Measurements from ENCODE around the gene NOS1AP. TPM values are rescaled to one million over a fixed set of nuclear protein-coding genes. Genes with fewer than 3 reads are reported as not detected.

The NOS1AP gene
- total RNA-seq, 1 donor from 2014 or later, result 3.5 TPM

GRCh38 chr1:162128693-162129356 lies 59.3 kb downstream of the NOS1AP start:
- DNase-seq (ENCODE audit: missing footprints) (no peak), ATAC-seq (no peak)
- intact Hi-C loops (cut with DNase I), result no loop called here

DNA sequence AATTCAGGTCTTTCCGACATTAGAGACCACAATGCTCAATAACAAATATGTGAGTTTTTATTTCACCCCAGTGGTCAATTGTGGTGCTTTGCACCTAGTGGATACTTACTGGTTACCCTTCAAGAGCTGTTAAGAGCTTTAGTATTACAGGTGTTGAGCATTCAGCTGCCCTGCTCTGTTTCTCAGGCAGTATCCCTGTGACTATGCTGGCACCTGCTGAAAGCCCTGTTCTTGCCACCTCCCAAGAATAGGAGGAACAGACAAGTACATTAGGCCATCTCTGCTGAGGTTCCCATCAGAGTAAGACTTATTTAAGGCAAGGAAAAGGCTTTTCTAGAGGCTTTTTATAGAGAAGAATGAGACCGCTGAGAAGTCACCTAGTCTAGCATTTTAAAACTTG lies 60.8 kb downstream of the NOS1AP start:
- intact Hi-C loops (cut with DNase I), result loop anchor here (5.0 to 10.0 kb wide), 2 partner anchors 58 to 154 kb away; no protein-coding TSS in a partner anchor
- DNase-seq (ENCODE audit: missing footprints) (no peak), ATAC-seq (no peak)

DNA sequence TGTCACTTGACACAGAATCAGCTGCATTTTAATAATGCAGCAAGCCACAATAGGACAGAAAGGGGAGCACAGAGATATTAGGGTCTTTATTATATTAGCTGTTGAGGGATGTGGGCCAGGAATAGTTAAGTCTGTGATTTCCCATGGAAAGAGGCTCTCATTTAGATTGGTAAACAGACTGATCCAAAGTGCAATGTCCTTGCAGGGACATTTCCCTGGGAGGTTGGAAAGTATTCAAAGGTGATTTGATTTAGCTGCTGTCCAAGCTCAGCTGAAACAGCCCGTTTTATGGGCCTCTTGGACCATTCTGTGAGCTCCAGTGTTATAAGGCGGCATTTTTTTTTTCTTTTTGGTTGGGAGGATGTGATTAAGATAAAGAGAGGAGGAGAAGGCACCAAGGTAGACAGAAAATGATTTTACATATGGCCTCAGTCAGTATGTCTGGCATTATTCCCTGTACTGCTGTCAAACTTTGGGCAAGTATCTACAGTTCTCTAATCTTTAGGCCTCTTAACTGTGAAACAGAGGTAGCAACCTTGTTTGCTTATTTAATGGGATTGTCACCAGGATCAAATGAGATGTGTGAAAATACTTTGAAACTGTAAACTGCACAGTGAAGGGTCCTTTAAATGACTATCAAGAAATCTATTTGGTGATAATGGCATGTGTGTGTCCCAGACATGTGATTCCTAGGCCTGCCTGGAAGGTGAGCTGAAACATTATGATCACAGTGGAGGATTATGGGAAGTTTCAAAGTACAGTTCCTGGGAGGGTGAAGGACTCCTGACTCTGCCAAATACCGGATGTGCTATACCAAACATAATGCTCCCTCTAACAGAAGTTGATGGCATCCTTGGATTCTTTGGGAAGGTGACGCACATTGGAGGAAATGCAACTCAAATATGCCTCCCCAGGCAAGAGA lies 62.2 kb downstream of the NOS1AP start:
- intact Hi-C loops (cut with DNase I), result loop anchor here (5.0 to 10.0 kb wide), 2 partner anchors 59 to 153 kb away; no protein-coding TSS in a partner anchor
- no peak for DNase-seq (ENCODE audit: missing footprints)
- peak; percentile 28 for ATAC-seq

- intact Hi-C loops (cut with DNase I), result loop anchor here (5.0 to 10.0 kb wide), 2 partner anchors 61 to 151 kb away; no protein-coding TSS in a partner anchor
- no peak for DNase-seq (ENCODE audit: missing footprints)
- ATAC-seq, result no peak
Observed at GRCh38 chr1:162133566-162133965, 64.1 kb downstream of the NOS1AP start.

- intact Hi-C loops (cut with DNase I), result loop anchor here (5.0 to 10.0 kb wide), 2 partner anchors 62 to 150 kb away; no protein-coding TSS in a partner anchor
- ATAC-seq, result no peak
- no peak for DNase-seq (ENCODE audit: missing footprints)
Observed at GRCh38 chr1:162134646-162135045, 65.2 kb downstream of the NOS1AP start.

GRCh38 chr1:162135271-162135775 lies 65.8 kb downstream of the NOS1AP start:
- no peak for DNase-seq (ENCODE audit: missing footprints)
- intact Hi-C loops (cut with DNase I), result loop anchor here (10.0 kb wide), 1 partner anchor 149 kb away; no protein-coding TSS in a partner anchor
- ATAC-seq, result no peak

DNA sequence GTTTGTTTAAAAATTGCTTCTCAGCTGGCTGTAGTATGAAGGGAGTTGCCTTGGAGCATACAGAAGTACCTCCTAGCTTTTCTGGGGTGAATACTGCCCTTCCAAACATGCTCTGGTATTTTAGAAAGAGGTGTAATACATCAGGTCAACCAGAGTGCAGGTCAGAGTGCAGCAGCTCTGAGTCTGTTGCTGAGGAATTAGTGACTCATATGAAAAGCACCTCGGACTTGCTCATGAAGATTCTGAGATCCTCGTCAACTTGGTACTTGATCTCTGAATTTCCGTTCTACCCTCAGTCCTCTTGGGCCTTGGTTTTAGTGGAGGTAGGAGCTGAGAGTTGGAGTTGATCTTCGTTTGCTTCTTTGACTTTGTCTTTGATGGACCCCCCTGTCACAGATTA lies 67.3 kb downstream of the NOS1AP start:
- DNase-seq (ENCODE audit: missing footprints), result no peak
- no peak for ATAC-seq
- intact Hi-C loops (cut with DNase I), result loop anchor here (10.0 kb wide), 1 partner anchor 148 kb away; no protein-coding TSS in a partner anchor

GRCh38 chr1:162137179-162137960 lies 67.9 kb downstream of the NOS1AP start:
- DNase-seq (ENCODE audit: missing footprints), result no peak
- intact Hi-C loops (cut with DNase I), result loop anchor here (10.0 kb wide), 1 partner anchor 147 kb away; no protein-coding TSS in a partner anchor
- ATAC-seq, result no peak

GRCh38 chr1:162138112-162138511 lies 68.6 kb downstream of the NOS1AP start:
- DNase-seq (ENCODE audit: missing footprints), result no peak
- no peak for ATAC-seq
- intact Hi-C loops (cut with DNase I), result loop anchor here (10.0 kb wide), 1 partner anchor 147 kb away; no protein-coding TSS in a partner anchor

- DNase-seq (ENCODE audit: missing footprints), result no peak
- ATAC-seq, result no peak
- intact Hi-C loops (cut with DNase I), result loop anchor here (10.0 kb wide), 1 partner anchor 146 kb away; no protein-coding TSS in a partner anchor
Observed at GRCh38 chr1:162138599-162139181, 69.2 kb downstream of the NOS1AP start.

DNA sequence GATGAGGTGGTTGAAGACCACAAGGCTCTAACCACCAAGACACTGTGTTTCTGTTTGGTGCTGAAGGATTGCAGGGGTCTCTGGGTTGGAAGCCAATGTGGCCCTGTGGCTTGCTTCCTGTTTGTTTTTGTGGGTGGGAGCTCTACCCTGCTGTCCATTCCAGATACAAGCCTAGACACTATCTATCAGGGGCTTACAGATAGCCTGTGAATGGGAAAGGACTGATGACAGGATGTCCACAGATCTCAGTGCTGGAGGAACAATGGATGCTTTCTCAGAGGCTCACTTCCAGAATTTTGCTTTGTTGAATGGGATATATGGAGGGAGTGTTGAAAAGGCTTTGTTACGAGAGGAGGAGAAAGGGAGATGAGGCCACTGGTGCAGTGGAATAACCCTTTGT lies 69.7 kb downstream of the NOS1AP start:
- no peak for DNase-seq (ENCODE audit: missing footprints)
- intact Hi-C loops (cut with DNase I), result loop anchor here (10.0 kb wide), 1 partner anchor 146 kb away; no protein-coding TSS in a partner anchor
- ATAC-seq, result no peak

DNA sequence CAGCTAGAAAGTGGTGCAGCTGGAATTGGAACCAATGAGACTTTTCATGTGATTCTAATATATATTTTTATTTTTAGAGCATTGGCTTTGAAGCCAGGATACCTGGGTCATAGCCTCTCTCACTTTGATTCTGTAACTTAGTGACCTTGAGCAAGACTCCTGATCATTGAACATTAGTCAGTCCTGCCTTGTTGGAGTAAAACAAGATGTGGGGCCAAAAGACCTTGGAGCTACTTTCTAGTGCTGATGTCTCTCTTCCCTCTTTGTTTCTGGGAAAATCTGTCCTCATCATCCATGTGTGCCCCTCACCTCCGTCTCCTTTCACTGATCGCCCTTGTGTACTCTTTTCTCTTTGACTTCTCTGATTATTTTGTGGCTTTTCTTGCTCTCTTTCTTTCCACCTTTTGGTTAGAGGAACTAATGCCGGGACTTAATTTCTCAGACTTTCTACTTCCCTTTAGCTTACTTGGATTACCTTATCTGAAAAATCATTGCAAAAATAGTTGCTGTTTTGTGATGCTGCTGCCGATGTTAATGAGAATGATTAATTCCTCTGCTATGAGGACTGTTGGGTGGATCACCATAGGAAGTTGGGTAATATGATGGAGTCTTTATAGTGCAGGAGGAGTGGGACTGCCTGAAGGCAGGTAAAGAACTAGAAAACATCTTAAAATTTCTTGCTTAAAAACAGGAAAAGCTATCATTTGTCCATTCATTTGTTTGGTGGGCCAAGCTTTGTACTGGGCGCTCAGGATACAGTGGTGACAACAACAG lies 72.0 kb downstream of the NOS1AP start:
- DNase-seq (ENCODE audit: missing footprints) (no peak), ATAC-seq (no peak)
- intact Hi-C loops (cut with DNase I), result no loop called here

GRCh38 chr1:162142968-162143367 lies 73.5 kb downstream of the NOS1AP start:
- ATAC-seq, result no peak
- intact Hi-C loops (cut with DNase I), result no loop called here
- no peak for DNase-seq (ENCODE audit: missing footprints)

DNA sequence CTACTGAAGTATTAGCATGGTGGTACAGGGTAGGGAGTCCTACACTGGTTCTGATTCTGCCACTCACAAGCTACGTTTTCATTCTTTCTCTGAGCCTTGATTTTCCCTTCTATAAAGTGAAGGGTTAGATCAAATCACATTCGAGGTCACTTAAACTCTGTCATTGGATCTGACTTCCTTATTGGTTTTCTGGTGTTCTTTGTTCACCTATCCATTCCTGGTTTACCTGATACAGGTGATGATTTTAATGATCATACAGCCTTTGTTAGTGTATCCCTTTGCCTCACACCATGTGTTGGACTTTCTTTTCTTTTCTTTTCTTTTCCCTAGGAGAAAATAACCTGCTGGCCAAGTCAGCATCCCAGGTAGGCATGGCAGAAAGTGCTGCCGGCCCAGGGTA lies 74.8 kb downstream of the NOS1AP start:
- intact Hi-C loops (cut with DNase I), result no loop called here
- DNase-seq (ENCODE audit: missing footprints) (no peak), ATAC-seq (no peak)

DNA sequence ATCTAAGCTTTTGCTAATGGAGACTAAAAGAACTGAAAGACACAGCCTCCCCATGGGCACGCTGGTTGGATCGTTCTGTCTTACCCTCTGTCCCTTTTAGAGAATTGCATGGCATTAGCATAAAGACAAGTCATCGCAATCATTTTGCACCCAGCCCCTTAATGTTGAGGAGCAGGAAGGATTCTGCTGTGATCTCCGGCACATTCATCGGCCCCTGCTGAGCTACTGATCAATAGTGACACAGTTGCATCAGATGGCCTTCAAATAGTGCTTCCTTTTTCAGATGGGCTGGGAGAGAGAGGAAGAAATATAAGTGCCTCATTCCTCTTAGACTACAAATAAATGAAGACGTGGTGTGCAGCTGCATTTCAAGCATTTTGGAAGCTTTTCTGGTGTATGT lies 75.4 kb downstream of the NOS1AP start:
- ATAC-seq (no peak), DNase-seq (ENCODE audit: missing footprints) (no peak)
- intact Hi-C loops (cut with DNase I), result no loop called here

GRCh38 chr1:162145280-162145965 lies 75.9 kb downstream of the NOS1AP start:
- intact Hi-C loops (cut with DNase I), result no loop called here
- DNase-seq (ENCODE audit: missing footprints) (no peak), ATAC-seq (no peak)
